Left hindlimb (tissue), 1 donor: ENCODE measurements around the gene TBC1D2.

Experiments used
- DNase-seq: peaks from one replicate; pipeline ENCODE4 v3.0.0-alpha.2; 2018

TBC1D2 gene

GRCh38 chr9:98159790-98160189 lies 95.7 kb downstream of the TBC1D2 start:
- no peak for DNase-seq

- DNase-seq: no peak
Measured at GRCh38 chr9:98159301-98159700, 96.1 kb downstream of the TBC1D2 start.

- no peak for DNase-seq
Measured at GRCh38 chr9:98158071-98158831, 97.2 kb downstream of the TBC1D2 start.

- no peak for DNase-seq
Measured at GRCh38 chr9:98157372-98157771, 98.1 kb downstream of the TBC1D2 start.

- DNase-seq: no peak
Measured at GRCh38 chr9:98154678-98155077, 100.8 kb downstream of the TBC1D2 start.

- DNase-seq: no peak
Measured at GRCh38 chr9:98152526-98152925, 102.9 kb downstream of the TBC1D2 start.

- no peak for DNase-seq
Measured at GRCh38 chr9:98150721-98151120, 104.7 kb downstream of the TBC1D2 start.

- no peak for DNase-seq
Measured at GRCh38 chr9:98150164-98150563, 105.3 kb downstream of the TBC1D2 start.

GRCh38 chr9:98149422-98149821 lies 106.0 kb downstream of the TBC1D2 start:
- DNase-seq: no peak
